ENCODE data around the gene PODXL2.

DNA sequence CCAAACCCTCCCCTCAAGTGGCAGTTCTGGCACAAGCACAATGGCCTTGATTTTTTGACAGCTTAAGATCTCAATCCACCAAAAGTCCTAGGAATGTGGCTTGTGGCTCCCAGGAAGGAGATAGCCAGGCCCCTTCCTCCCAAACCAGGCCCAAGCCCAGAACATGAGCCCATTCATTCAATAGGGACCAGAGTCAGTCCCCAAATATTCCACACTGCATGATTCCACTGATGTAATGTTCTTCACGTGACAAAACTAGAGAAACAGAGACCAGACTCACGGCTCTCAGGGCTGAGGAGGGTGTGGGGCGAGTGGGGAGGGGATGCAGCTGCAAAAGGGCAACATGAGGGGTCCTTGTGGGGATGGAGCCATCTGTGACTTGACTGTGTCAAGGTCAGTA, 69.3 kb downstream of the PODXL2 start:
- TF ChIP-seq, protein P1, sequence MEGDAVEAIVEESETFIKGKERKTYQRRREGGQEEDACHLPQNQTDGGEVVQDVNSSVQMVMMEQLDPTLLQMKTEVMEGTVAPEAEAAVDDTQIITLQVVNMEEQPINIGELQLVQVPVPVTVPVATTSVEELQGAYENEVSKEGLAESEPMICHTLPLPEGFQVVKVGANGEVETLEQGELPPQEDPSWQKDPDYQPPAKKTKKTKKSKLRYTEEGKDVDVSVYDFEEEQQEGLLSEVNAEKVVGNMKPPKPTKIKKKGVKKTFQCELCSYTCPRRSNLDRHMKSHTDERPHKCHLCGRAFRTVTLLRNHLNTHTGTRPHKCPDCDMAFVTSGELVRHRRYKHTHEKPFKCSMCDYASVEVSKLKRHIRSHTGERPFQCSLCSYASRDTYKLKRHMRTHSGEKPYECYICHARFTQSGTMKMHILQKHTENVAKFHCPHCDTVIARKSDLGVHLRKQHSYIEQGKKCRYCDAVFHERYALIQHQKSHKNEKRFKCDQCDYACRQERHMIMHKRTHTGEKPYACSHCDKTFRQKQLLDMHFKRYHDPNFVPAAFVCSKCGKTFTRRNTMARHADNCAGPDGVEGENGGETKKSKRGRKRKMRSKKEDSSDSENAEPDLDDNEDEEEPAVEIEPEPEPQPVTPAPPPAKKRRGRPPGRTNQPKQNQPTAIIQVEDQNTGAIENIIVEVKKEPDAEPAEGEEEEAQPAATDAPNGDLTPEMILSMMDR (IDR thresholded peaks at IDR 0.05) = no peak
- no peak for TF ChIP-seq POLR2A (IDR thresholded peaks at IDR 0.05)
- TF ChIP-seq EP300 (IDR thresholded peaks at IDR 0.05; ENCODE audit: low read depth) = no peak

All from transverse colon (tissue), 3 donors.